HUDEP-2 (cell line): Measurements from ENCODE around the gene CROCC.
A peak's percentile ranks its signal among the peaks of the same experiment; 100 is the strongest.
"Not testable (repeated sequence)": the region's sequence is repeated elsewhere in the genome, so short reads cannot be mapped to it uniquely, and the experiment has no call there.

Experiments used
- DNase-seq, 76 experiments: peaks; one replicate each; lab custom pipeline; 2025; ENCODE audit not compliant: unreplicated experiment in 76 of 76; lab: John Stamatoyannopoulos, UW

CROCC gene

GRCh38 chr1:16921391-16922185 lies at the start of gene CROCC:
Gene CROCC, plus strand, starts transcription at chr1:16921931. Its CDS starts 88 bp downstream, at chr1:16922019.
- no peak for DNase-seq

GRCh38 chr1:16872152-16873075 lies 49.3 kb upstream of the CROCC start:
- DNase-seq: peak in 48 of 76 experiments; percentile 4 to 90 (median 40)

- peak in 39 of 76 experiments; percentile 4 to 57 (median 30) for DNase-seq
Observed at GRCh38 chr1:16873076-16873879, 48.5 kb upstream of the CROCC start.

- DNase-seq: not testable (repeated sequence)
Observed at GRCh38 chr1:16874968-16875765, 46.6 kb upstream of the CROCC start.

GRCh38 chr1:16881742-16882141 lies 40.0 kb upstream of the CROCC start:
- not testable (repeated sequence) for DNase-seq

- no peak for DNase-seq
Observed at GRCh38 chr1:16882986-16883385, 38.7 kb upstream of the CROCC start.

- DNase-seq: not testable (repeated sequence)
Observed at GRCh38 chr1:16884487-16884886, 37.2 kb upstream of the CROCC start.

GRCh38 chr1:16886860-16887605 lies 34.7 kb upstream of the CROCC start:
- DNase-seq: no peak

- peak in 25 of 76 experiments; percentile 10 to 79 (median 36) for DNase-seq
Observed at GRCh38 chr1:16888860-16889816, 32.6 kb upstream of the CROCC start.

- DNase-seq: not testable (repeated sequence)
Observed at GRCh38 chr1:16890539-16891021, 31.2 kb upstream of the CROCC start.

GRCh38 chr1:16891057-16891456 lies 30.7 kb upstream of the CROCC start:
- DNase-seq: not testable (repeated sequence)

GRCh38 chr1:16892978-16893525 lies 28.7 kb upstream of the CROCC start:
- DNase-seq: not testable (repeated sequence)

- DNase-seq: not testable (repeated sequence)
Observed at GRCh38 chr1:16893796-16894195, 27.9 kb upstream of the CROCC start.

- DNase-seq: not testable (repeated sequence)
Observed at GRCh38 chr1:16894338-16894737, 27.4 kb upstream of the CROCC start.

- DNase-seq: not testable (repeated sequence)
Observed at GRCh38 chr1:16895233-16895597, 26.5 kb upstream of the CROCC start.

- peak; percentile 36 to 96 (median 87) for DNase-seq
Observed at GRCh38 chr1:16895598-16896315, 26.0 kb upstream of the CROCC start, which contains the start of gene RNU1-2. Gene RNU1-2, plus strand, starts transcription at chr1:16895980.
